Adrenal gland (tissue), 12 donors: ENCODE measurements around the gene GAB4. TPM values are rescaled to one million over a fixed set of nuclear protein-coding genes. Genes with fewer than 3 reads are reported as not detected.
"Not testable (repeated sequence)": the region's sequence is repeated elsewhere in the genome, so short reads cannot be mapped to it uniquely, and the experiment has no call there.

Source experiments
- DNase-seq, 7 donors: peaks; one replicate each; pipeline ENCODE4 v3.0.0-alpha.2; 2019 to 2020
- H3K27ac ChIP-seq, 5 donors: fragments of 200-600 bp; sonication (generic) in 4 of 5; 1 replicate in 3 of 5; 2 replicates in 2 of 5; pipeline versions ENCODE4 v1.5.1 to v1.8.0; 2016 to 2020; ENCODE audit warnings: mild to moderate bottlenecking in 1 of 5
- H3K27me3 ChIP-seq: fragments of 200-600 bp; 2 replicates; pipeline ENCODE4 v1.8.0; 2021
- H3K36me3 ChIP-seq, 2 donors: fragments of 200-600 bp; replicated peaks in 1 of 2; 1 replicate in 1 of 2; 2 replicates in 1 of 2; pipeline versions ENCODE4 v1.5.1 to v1.8.0; 2018 to 2022
- H3K4me1 ChIP-seq, 2 donors: fragments of 200-600 bp; replicated peaks in 1 of 2; 1 replicate in 1 of 2; 2 replicates in 1 of 2; pipeline versions ENCODE4 v1.5.1 to v1.8.0; 2018 to 2021
- H3K4me3 ChIP-seq, 4 donors: fragments of 200-600 bp; sonication (generic) in 3 of 4; one replicate each; pipeline ENCODE4 v1.5.1; 2016 to 2018
- H3K9me3 ChIP-seq, 3 donors: fragments of 200-600 bp; sonication (generic) in 1 of 3; replicated peaks in 1 of 3; 1 replicate in 2 of 3; 2 replicates in 1 of 3; pipeline versions ENCODE4 v1.5.1 to v1.8.0; 2016 to 2021
- POLR2A ChIP-seq, 2 donors: fragments of 450-650 bp; IDR thresholded peaks; one replicate each; pipeline ENCODE4 v1.6.1; 2017; ENCODE audit warnings: antibody characterized with exemption in 2 of 2, mild to moderate bottlenecking in 2 of 2, moderate library complexity in 1 of 2
- whole genome bisulfite sequencing, 4 donors: extraction: QIAGEN DNeasy Blood & Tissue Kit in 2 of 4; methylation state at CpG; one replicate each; pipeline versions ENCODE4 v1.1.5 to v1.1.7; 2013 to 2017; 5-methylcytosine and 5-hydroxymethylcytosine counted together
- intact Hi-C, 2 donors: fragments of 100-400 bp; cut with DNase I; formaldehyde crosslinking; loops; one replicate each; pipeline versions ENCODE4 v1.14.1 to v1.15.0; 2022 to 2023
- polyA plus RNA-seq, 3 donors: library from polyadenylated mRNA; stranded (reverse); fragments of 200-250 nt in 2 of 3; fragments of 350-450 nt in 1 of 3; fragmentation: Illumina TruSeq in 1 of 3; extraction: RNeasy Lipid Tissue Mini Kit (QIAGEN cat#74804) in 1 of 3; gene quantifications; one replicate each; pipeline ENCODE4 v1.2.3, GENCODE V29; 2013 to 2014
- total RNA-seq, 9 donors: library from RNA; depleted of rRNA in 4 of 9; stranded (reverse); fragments of >200 nt in 4 of 9; fragments of 120-200 nt in 1 of 9; fragmentation: NEBNext Ultra II Directional in 1 of 9; extraction: Animal tissue kit (Norgen Biotek cat#: 25700) in 1 of 9; gene quantifications; one replicate each; pipeline versions ENCODE4 v1.1.0 to v1.2.4, GENCODE V29; 2013 to 2023
- TF ChIP-seq, protein P1 (sequence below), 6 experiments: fragments of 450-650 bp in 4 of 6; fragments of 200-600 bp in 2 of 6; sonication (generic) in 1 of 6; IDR thresholded peaks; 1 replicate in 5 of 6; 2 replicates in 1 of 6; pipeline versions ENCODE4 v1.5.1 to v1.8.0; 2016 to 2021; ENCODE audit warnings: antibody characterized with exemption in 6 of 6, mild to moderate bottlenecking in 2 of 6, moderate library complexity in 1 of 6
- donor health status: healthy with polysubstance abuse.
- donor health status: Bipolar disorder and iron deficiency.
- donor health status: DM: yes; HTN: yes; CAD: no.
- donor health status: DM: no; HTN: no; CAD: no.
- donor health status: DM: no; HTN: no; CAD: no.
- donor health status: DM: yes; HTN: yes; CAD: no.

GAB4 gene
- total and polyA plus RNA-seq, 12 donors: 0.03 TPM; not detected in 11

DNA sequence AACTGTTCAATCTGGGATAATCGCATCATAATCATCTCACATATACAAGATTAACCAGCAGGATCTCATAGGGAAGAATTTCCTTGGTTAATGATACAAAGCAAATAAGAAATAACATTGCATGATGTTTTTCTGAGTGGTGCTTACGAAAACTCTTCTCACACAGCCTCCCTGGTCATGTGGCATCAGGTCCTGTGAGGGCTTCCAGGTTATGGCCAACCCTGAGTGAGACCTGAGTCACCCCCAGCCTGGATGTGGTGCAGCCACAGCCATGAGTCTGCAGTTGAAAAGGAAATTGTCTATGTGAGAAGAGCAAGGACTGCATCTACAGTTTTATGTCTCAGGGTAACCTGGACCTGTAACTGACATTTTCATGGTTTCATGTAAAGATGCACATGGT is 92.3 kb downstream of the GAB4 start:
- H3K4me3 ChIP-seq: no peak overlapping the region
- intact Hi-C loops: loop anchor here in 1 of 2 donors (5.0 kb wide), 1 partner anchor 142 kb away; no protein-coding TSS in a partner anchor
- no peak overlapping the region for H3K27ac ChIP-seq
- TF ChIP-seq POLR2A (IDR thresholded peaks at IDR 0.05): no peak
- TF ChIP-seq, protein P1, sequence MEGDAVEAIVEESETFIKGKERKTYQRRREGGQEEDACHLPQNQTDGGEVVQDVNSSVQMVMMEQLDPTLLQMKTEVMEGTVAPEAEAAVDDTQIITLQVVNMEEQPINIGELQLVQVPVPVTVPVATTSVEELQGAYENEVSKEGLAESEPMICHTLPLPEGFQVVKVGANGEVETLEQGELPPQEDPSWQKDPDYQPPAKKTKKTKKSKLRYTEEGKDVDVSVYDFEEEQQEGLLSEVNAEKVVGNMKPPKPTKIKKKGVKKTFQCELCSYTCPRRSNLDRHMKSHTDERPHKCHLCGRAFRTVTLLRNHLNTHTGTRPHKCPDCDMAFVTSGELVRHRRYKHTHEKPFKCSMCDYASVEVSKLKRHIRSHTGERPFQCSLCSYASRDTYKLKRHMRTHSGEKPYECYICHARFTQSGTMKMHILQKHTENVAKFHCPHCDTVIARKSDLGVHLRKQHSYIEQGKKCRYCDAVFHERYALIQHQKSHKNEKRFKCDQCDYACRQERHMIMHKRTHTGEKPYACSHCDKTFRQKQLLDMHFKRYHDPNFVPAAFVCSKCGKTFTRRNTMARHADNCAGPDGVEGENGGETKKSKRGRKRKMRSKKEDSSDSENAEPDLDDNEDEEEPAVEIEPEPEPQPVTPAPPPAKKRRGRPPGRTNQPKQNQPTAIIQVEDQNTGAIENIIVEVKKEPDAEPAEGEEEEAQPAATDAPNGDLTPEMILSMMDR (IDR thresholded peaks at IDR 0.05): no peak
- no peaks in the 10 kb centered on the region for H3K36me3 ChIP-seq
- WGBS, 4 donors: 60 to 74% (median 69%) methylated on average over 2 of the region's 2 CpGs
- no peaks in the 10 kb centered on the region for H3K4me1 ChIP-seq
- H3K27me3 ChIP-seq: peaks cover 11% of the 10 kb centered on the region
- no peaks in the 10 kb centered on the region for H3K9me3 ChIP-seq
- no peak for DNase-seq

GRCh38 chr22:16914911-16915310 is 93.1 kb downstream of the GAB4 start:
- not testable (repeated sequence) for DNase-seq, H3K9me3 ChIP-seq, H3K36me3 ChIP-seq, H3K4me3 ChIP-seq, H3K27ac ChIP-seq, H3K4me1 ChIP-seq
- 36 to 71% (median 65%) methylated on average over 1 of the region's 1 CpG for WGBS, 4 donors
- H3K27me3 ChIP-seq: peaks cover 11% of the 10 kb centered on the region
- intact Hi-C loops: loop anchor here in 1 of 2 donors (5.0 kb wide), 1 partner anchor 142 kb away; no protein-coding TSS in a partner anchor

DNA sequence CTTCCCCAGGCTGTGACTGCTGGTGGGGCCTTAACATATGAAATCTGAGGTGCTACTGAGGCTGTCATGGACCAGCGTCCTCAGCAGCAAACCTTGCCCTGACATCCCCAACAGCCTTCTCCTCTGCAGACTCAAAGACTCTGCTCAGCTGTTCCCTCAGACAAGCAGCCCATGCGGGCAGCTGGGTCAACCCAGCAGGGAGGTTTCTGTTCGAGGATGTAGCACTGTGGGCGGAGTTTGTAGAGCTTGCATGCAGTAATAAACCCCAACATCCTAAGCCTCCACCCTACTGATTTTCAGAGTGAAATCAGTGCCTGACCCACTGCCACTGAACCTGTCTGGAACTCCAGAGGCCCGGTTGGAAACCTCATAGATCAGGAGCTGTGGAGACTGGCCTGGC is 94.0 kb downstream of the GAB4 start:
- Histone ChIP-seq H3K36me3 (no peaks in the 10 kb centered on the region), H3K4me1 (no peaks in the 10 kb centered on the region), H3K9me3 (no peaks in the 10 kb centered on the region), H3K27ac (no peak overlapping the region), H3K27me3 (peaks cover 11% of the 10 kb centered on the region), H3K4me3 (no peak overlapping the region)
- TF ChIP-seq, protein P1 (IDR thresholded peaks at IDR 0.05): no peak
- TF ChIP-seq POLR2A (IDR thresholded peaks at IDR 0.05): no peak
- intact Hi-C loops: no loop called here
- no peak for DNase-seq
- 45 to 60% (median 47%) methylated on average over 1 to 5 of the region's 5 CpGs for WGBS, 4 donors

DNA sequence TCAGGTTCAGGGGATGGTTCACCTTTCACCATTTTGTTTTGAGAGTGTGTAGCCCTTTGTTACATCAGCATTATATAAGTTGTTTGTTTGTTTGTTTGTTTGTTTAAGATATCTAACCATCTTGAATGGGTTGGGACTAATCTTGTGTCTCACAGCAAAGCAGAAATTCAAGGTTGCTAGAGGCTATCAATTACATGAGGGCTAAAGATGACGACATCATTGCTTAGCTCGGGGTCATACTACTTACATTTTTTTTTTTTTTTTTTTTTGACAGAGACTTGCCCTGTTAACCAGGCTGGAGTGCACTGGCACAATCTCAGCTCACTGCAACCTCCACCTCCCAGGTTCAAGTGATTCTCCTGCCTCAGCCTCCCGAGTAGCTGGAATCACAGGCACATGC is 95.7 kb downstream of the GAB4 start:
- intact Hi-C loops: no loop called here
- no peak overlapping the region for H3K4me3 ChIP-seq
- TF ChIP-seq, protein P1 (IDR thresholded peaks at IDR 0.05): no peak
- no peak for TF ChIP-seq POLR2A (IDR thresholded peaks at IDR 0.05)
- H3K9me3 ChIP-seq: no peaks in the 10 kb centered on the region
- H3K36me3 ChIP-seq: no peaks in the 10 kb centered on the region
- H3K4me1 ChIP-seq: no peaks in the 10 kb centered on the region
- H3K27ac ChIP-seq: no peak overlapping the region
- 33 to 50% (median 38%) methylated on average over 3 of the region's 3 CpGs for WGBS, 4 donors
- no peak for DNase-seq
- H3K27me3 ChIP-seq: peaks cover 3% of the 10 kb centered on the region

Other genes with a start within 250 kb of the GAB4 start
- not detected for gene XKR3, start 182.8 kb downstream of the GAB4 start, total RNA-seq
- gene XKR3, start 182.8 kb downstream of the GAB4 start, polyA plus RNA-seq: under 1 TPM in 1 of 3 donors, not detected in 2; 0.16 TPM
- gene IL17RA, start 76.8 kb upstream of the GAB4 start, total RNA-seq: 10 to 100 TPM in 8 of 9 donors, 1 to 10 TPM in 1; 2.2 to 31.8 (median 24.7) TPM
- gene IL17RA, start 76.8 kb upstream of the GAB4 start, polyA plus RNA-seq: 1 to 10 TPM; 7.2 to 9.0 (median 7.9) TPM
- gene TMEM121B, start 113.1 kb upstream of the GAB4 start, total RNA-seq: 1 to 10 TPM in 6 of 9 donors, under 1 TPM in 3; 0.22 to 2.3 (median 1.4) TPM
- under 1 TPM; 0.24 to 0.79 (median 0.30) TPM for gene TMEM121B, start 113.1 kb upstream of the GAB4 start, polyA plus RNA-seq
- gene HDHD5, start 151.1 kb upstream of the GAB4 start, total RNA-seq: 10 to 100 TPM; 36.6 to 60.8 (median 46.5) TPM
- gene HDHD5, start 151.1 kb upstream of the GAB4 start, polyA plus RNA-seq: 10 to 100 TPM; 21.9 to 26.5 (median 23.6) TPM
- gene ADA2, start 211.2 kb upstream of the GAB4 start, total RNA-seq: 10 to 100 TPM; 11.2 to 58.2 (median 18.8) TPM
- gene ADA2, start 211.2 kb upstream of the GAB4 start, polyA plus RNA-seq: 10 to 100 TPM; 10.7 to 25.6 (median 13.2) TPM